GM12801 (cell line): ENCODE results near the gene TLL1.

Source experiments
- CTCF ChIP-seq: IDR thresholded peaks from one replicate; pipeline ENCODE4 v1.5.1; 2011; ENCODE audit warnings: control low read depth; ENCODE audit not compliant: insufficient read length; ENCODE audit errors: extremely low read depth

The TLL1 gene

GRCh38 chr4:166091912-166092510, 219.0 kb downstream of the TLL1 start:
- TF ChIP-seq CTCF, result no peak

GRCh38 chr4:166092797-166093290, 219.8 kb downstream of the TLL1 start:
- TF ChIP-seq CTCF, result no peak

GRCh38 chr4:166104623-166105022, 231.6 kb downstream of the TLL1 start:
- no peak for TF ChIP-seq CTCF

- TF ChIP-seq CTCF, result no peak
Measured at GRCh38 chr4:166121897-166122296, 248.9 kb downstream of the TLL1 start.

- TF ChIP-seq CTCF, result no peak
Measured at GRCh38 chr4:166123546-166123945, 250.5 kb downstream of the TLL1 start.

- TF ChIP-seq CTCF, result no peak
Measured at GRCh38 chr4:166128403-166128802, 255.4 kb downstream of the TLL1 start.

GRCh38 chr4:166134285-166134684, 261.2 kb downstream of the TLL1 start:
- no peak for TF ChIP-seq CTCF
